NCI-H524 (cell line): ENCODE data around the gene MTFR1L.
"Not testable (repeated sequence)": the region's sequence is repeated elsewhere in the genome, so short reads cannot be mapped to it uniquely, and the experiment has no call there.

Source experiments
- DNase-seq, 2 experiments: peaks; one replicate each; lab custom pipeline; 2025; lab: John Stamatoyannopoulos, UW

MTFR1L gene

GRCh38 chr1:25825605-25826004 lies 5.9 kb downstream of the MTFR1L start:
- no peak for DNase-seq

GRCh38 chr1:25826571-25826970 lies 6.8 kb downstream of the MTFR1L start:
- no peak for DNase-seq

GRCh38 chr1:25828491-25828890 lies 8.7 kb downstream of the MTFR1L start:
- DNase-seq = no peak

- DNase-seq = no peak
Measured at GRCh38 chr1:25829046-25829445, 9.3 kb downstream of the MTFR1L start.

- no peak for DNase-seq
Measured at GRCh38 chr1:25831569-25832196, 11.9 kb downstream of the MTFR1L start.

- no peak for DNase-seq
Measured at GRCh38 chr1:25832336-25833037, 12.7 kb downstream of the MTFR1L start.

GRCh38 chr1:25833158-25833557 lies 13.4 kb downstream of the MTFR1L start:
- no peak for DNase-seq

- no peak for DNase-seq
Measured at GRCh38 chr1:25834894-25835293, 15.1 kb downstream of the MTFR1L start.

GRCh38 chr1:25836695-25837094 lies 16.9 kb downstream of the MTFR1L start:
- no peak for DNase-seq

- DNase-seq = peak in 1 of 2 experiments; percentile 32
Measured at GRCh38 chr1:25837262-25837875, 17.6 kb downstream of the MTFR1L start.

GRCh38 chr1:25839808-25840207 lies 20.1 kb downstream of the MTFR1L start:
- DNase-seq = not testable (repeated sequence)

- no peak for DNase-seq
Measured at GRCh38 chr1:25843483-25843882, 23.7 kb downstream of the MTFR1L start.

- no peak for DNase-seq
Measured at GRCh38 chr1:25844536-25845337, 25.0 kb downstream of the MTFR1L start.

- DNase-seq = no peak
Measured at GRCh38 chr1:25845664-25846063, 25.9 kb downstream of the MTFR1L start.

- DNase-seq = no peak
Measured at GRCh38 chr1:25847929-25848328, 28.2 kb downstream of the MTFR1L start.

GRCh38 chr1:25848531-25848930 lies 28.8 kb downstream of the MTFR1L start:
- DNase-seq = no peak

- peak; percentile 3 to 44 for DNase-seq
Measured at GRCh38 chr1:25854554-25854953, 34.8 kb downstream of the MTFR1L start.

GRCh38 chr1:25856856-25857255 lies 37.1 kb downstream of the MTFR1L start:
- DNase-seq = no peak

- no peak for DNase-seq
Measured at GRCh38 chr1:25858494-25858893, 38.7 kb downstream of the MTFR1L start.

GRCh38 chr1:25858906-25859789 lies 39.4 kb downstream of the MTFR1L start, which contains the start of gene AUNIP:
AUNIP (minus strand) TSS chr1:25859457; CDS start chr1:25859357, 100 bp downstream.
- DNase-seq = peak; percentile 59 to 77
